Testis (tissue), 2 donors: Measurements from ENCODE around the gene MACROD2.

Experiments
- POLR2A ChIP-seq: fragments of 450-650 bp; IDR thresholded peaks from one replicate; pipeline ENCODE4 v1.6.1; 2017; ENCODE audit warnings: antibody characterized with exemption, mild to moderate bottlenecking, moderate library complexity
- TF ChIP-seq, protein P1 (sequence below), 3 experiments: fragments of 450-650 bp in 2 of 3; fragments of 200-600 bp in 1 of 3; sonication (generic) in 1 of 3; IDR thresholded peaks; one replicate each; pipeline ENCODE4 v1.5.1; 2016 to 2019; ENCODE audit warnings: antibody characterized with exemption in 3 of 3, mild to moderate bottlenecking in 2 of 3, moderate library complexity in 1 of 3

DNA sequence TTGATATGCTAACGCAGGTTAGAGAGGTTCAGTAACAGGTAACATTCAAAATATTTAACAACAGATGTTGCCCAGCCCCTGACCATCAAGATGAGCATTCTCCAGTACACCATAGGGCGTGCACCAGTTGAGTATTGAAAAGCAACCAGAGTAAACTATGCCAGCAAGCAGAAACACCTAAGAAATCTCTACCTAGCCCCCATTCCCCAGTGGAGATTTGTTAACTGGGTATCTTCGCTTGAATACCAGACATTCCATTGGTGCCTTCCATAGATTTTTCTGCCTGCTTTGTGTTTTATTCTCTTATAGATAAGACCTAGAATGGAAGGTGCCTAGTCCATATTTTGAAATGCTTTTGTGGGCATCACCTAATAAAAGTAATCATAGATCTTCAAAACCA, 1954.1 kb downstream of the MACROD2 start:
- TF ChIP-seq, protein P1, sequence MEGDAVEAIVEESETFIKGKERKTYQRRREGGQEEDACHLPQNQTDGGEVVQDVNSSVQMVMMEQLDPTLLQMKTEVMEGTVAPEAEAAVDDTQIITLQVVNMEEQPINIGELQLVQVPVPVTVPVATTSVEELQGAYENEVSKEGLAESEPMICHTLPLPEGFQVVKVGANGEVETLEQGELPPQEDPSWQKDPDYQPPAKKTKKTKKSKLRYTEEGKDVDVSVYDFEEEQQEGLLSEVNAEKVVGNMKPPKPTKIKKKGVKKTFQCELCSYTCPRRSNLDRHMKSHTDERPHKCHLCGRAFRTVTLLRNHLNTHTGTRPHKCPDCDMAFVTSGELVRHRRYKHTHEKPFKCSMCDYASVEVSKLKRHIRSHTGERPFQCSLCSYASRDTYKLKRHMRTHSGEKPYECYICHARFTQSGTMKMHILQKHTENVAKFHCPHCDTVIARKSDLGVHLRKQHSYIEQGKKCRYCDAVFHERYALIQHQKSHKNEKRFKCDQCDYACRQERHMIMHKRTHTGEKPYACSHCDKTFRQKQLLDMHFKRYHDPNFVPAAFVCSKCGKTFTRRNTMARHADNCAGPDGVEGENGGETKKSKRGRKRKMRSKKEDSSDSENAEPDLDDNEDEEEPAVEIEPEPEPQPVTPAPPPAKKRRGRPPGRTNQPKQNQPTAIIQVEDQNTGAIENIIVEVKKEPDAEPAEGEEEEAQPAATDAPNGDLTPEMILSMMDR (IDR thresholded peaks at IDR 0.05), result no peak
- TF ChIP-seq POLR2A, result no peak
